ENCODE data around the gene ZSCAN29.

Gene ZSCAN29

GRCh38 chr15:43316016-43316970 lies 54.5 kb downstream of the ZSCAN29 start:
- CTCF ChIA-PET = interaction anchor here (1.2 to 3.0 kb wide), 4 partner anchors 31 to 91 kb away, joined by 3 to 9 read pairs (median 4); no protein-coding TSS in a partner anchor
- no peak for DNase-seq (ENCODE audit: extremely low spot score)
- POLR2A ChIA-PET = no interaction called here
- TF ChIP-seq, protein P1, sequence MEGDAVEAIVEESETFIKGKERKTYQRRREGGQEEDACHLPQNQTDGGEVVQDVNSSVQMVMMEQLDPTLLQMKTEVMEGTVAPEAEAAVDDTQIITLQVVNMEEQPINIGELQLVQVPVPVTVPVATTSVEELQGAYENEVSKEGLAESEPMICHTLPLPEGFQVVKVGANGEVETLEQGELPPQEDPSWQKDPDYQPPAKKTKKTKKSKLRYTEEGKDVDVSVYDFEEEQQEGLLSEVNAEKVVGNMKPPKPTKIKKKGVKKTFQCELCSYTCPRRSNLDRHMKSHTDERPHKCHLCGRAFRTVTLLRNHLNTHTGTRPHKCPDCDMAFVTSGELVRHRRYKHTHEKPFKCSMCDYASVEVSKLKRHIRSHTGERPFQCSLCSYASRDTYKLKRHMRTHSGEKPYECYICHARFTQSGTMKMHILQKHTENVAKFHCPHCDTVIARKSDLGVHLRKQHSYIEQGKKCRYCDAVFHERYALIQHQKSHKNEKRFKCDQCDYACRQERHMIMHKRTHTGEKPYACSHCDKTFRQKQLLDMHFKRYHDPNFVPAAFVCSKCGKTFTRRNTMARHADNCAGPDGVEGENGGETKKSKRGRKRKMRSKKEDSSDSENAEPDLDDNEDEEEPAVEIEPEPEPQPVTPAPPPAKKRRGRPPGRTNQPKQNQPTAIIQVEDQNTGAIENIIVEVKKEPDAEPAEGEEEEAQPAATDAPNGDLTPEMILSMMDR (IDR thresholded peaks at IDR 0.05; ENCODE audit: control extremely low read depth, extremely low read depth, low read depth, missing control alignments) = no peak

GRCh38 chr15:43314171-43314570 lies 56.7 kb downstream of the ZSCAN29 start:
- CTCF ChIA-PET = no interaction called here

GRCh38 chr15:43312378-43312777 lies 58.5 kb downstream of the ZSCAN29 start:
- POLR2A ChIA-PET = no interaction called here
- no peak for DNase-seq (ENCODE audit: extremely low spot score)
- CTCF ChIA-PET = interaction anchor here (0.9 to 3.5 kb wide), 3 partner anchors 12 to 87 kb away, joined by 3 to 11 read pairs (median 3); no protein-coding TSS in a partner anchor
- TF ChIP-seq, protein P1 (IDR thresholded peaks at IDR 0.05; ENCODE audit: control extremely low read depth, extremely low read depth, low read depth, missing control alignments) = no peak

More at GRCh38 chr15:43314171-43314570, 56.7 kb downstream of the ZSCAN29 start:
- DNase-seq (ENCODE audit: extremely low spot score) = no peak
- POLR2A ChIA-PET = no interaction called here
- TF ChIP-seq, protein P1 (IDR thresholded peaks at IDR 0.05; ENCODE audit: control extremely low read depth, extremely low read depth, low read depth, missing control alignments) = no peak

Data from GM10248 (cell line).